Stimulated activated CD4-positive, alpha-beta T cell treated with anti-CD3 and anti-CD28 coated beads, TNF-alpha, amount 100 ng/mL, for 1 hour (primary cell): ENCODE results near the gene MYO3A.

Experiments used
- DNase-seq, 3 donors: peaks; one replicate each; pipeline ENCODE4 v3.0.0-alpha.2; 2020; ENCODE audit warnings: low read depth in 3 of 3, low spot score in 1 of 3

MYO3A gene

GRCh38 chr10:25933653-25934608 lies at the start of gene MYO3A:
Gene MYO3A, plus strand, starts transcription at chr10:25934229. Its CDS starts 17,882 bp downstream, at chr10:25952111.
- no peak for DNase-seq

GRCh38 chr10:25888627-25889026 lies 45.4 kb upstream of the MYO3A start:
- no peak for DNase-seq

GRCh38 chr10:25890995-25891394 lies 43.0 kb upstream of the MYO3A start:
- DNase-seq = no peak

- no peak for DNase-seq
Measured at GRCh38 chr10:25895856-25896255, 38.2 kb upstream of the MYO3A start.

- DNase-seq = no peak
Measured at GRCh38 chr10:25896421-25896820, 37.6 kb upstream of the MYO3A start.

GRCh38 chr10:25899304-25899703 lies 34.7 kb upstream of the MYO3A start:
- no peak for DNase-seq

- no peak for DNase-seq
Measured at GRCh38 chr10:25901199-25901598, 32.8 kb upstream of the MYO3A start.

GRCh38 chr10:25902002-25902401 lies 32.0 kb upstream of the MYO3A start:
- DNase-seq = no peak

- no peak for DNase-seq
Measured at GRCh38 chr10:25907261-25907660, 26.8 kb upstream of the MYO3A start.

- no peak for DNase-seq
Measured at GRCh38 chr10:25912866-25913265, 21.2 kb upstream of the MYO3A start.

GRCh38 chr10:25914776-25915175 lies 19.3 kb upstream of the MYO3A start:
- no peak for DNase-seq

GRCh38 chr10:25934621-25935139 lies 651 bp downstream of the MYO3A start:
- no peak for DNase-seq

GRCh38 chr10:25938405-25938804 lies 4.4 kb downstream of the MYO3A start:
- DNase-seq = no peak

GRCh38 chr10:25944771-25945170 lies 10.7 kb downstream of the MYO3A start:
- DNase-seq = no peak

GRCh38 chr10:25952857-25953256 lies 18.8 kb downstream of the MYO3A start:
- no peak for DNase-seq

GRCh38 chr10:25954851-25955250 lies 20.8 kb downstream of the MYO3A start:
- no peak for DNase-seq

GRCh38 chr10:25959540-25960232 lies 25.7 kb downstream of the MYO3A start:
- DNase-seq = no peak

- no peak for DNase-seq
Measured at GRCh38 chr10:25965584-25965983, 31.6 kb downstream of the MYO3A start.

- DNase-seq = no peak
Measured at GRCh38 chr10:25966844-25967243, 32.8 kb downstream of the MYO3A start.

- no peak for DNase-seq
Measured at GRCh38 chr10:25972631-25973030, 38.6 kb downstream of the MYO3A start.

GRCh38 chr10:25974897-25975459 lies 40.9 kb downstream of the MYO3A start:
- DNase-seq = no peak

- DNase-seq = no peak
Measured at GRCh38 chr10:25978771-25979170, 44.7 kb downstream of the MYO3A start.
